ENCODE measurements around the gene MSRB1.
"Not testable (repeated sequence)": the region's sequence is repeated elsewhere in the genome, so short reads cannot be mapped to it uniquely, and the experiment has no call there.

MSRB1 gene

GRCh38 chr16:1915732-1916639 is 27.0 kb downstream of the MSRB1 start:
- DNase-seq, result no peak

GRCh38 chr16:1914988-1915387 is 28.0 kb downstream of the MSRB1 start:
- DNase-seq, result no peak

- DNase-seq, result no peak
These were observed 28.9 kb downstream of the MSRB1 start for GRCh38 chr16:1914084-1914608.

DNA sequence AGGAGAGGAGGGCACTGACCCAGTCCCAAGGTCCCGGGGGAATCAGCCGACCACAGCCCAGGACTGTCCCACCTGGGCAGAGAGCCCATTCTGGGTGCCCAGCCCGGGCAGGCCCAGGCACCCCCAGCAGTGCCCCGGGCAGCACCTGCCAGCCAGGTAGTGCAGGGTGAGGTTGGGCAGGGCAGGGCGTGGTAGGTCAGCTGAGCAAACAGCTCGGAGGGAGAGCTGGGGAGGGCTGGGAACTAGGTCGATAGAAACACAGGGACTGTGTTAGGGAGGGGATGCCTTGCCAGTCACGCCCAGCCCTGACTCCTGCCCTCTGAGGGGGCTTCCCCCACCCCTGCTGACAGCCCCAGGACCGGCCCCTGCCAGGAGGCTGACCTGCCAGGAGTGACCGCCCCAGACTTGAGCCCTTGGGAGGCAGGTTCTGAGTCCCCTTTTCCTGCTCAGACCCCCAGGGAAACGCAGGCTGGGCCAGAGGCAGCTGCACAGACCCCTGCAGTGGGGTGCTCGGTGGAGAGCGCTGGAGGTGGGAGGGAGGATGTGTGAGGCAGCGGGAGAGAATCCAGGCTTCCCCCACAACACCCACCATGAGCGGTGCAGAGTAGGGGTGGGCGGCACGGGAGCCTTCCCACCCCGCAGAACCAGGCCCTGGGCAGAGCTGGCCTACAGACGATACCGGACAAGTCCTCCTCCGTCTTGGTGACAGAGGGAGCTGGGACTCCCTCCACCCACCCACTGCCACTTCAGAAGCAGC is 29.5 kb downstream of the MSRB1 start:
- DNase-seq, result no peak

DNA sequence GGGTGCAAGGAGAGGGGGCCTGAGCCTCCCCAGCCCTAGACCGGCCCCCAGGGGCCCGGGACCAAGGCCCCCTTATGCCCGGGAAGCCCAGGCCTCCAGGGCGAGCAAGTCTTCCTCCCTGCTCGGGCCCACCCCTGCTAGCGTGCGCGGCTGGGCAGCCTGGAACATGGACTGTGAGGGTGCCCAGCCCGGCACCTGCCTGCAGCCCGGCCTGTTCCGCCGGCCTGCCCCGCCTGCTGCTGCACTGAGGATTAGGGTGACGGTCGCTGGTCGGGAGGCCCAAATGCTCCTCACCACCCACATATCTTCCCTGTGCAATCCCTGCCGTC is 30.8 kb downstream of the MSRB1 start:
- DNase-seq, result no peak

DNA sequence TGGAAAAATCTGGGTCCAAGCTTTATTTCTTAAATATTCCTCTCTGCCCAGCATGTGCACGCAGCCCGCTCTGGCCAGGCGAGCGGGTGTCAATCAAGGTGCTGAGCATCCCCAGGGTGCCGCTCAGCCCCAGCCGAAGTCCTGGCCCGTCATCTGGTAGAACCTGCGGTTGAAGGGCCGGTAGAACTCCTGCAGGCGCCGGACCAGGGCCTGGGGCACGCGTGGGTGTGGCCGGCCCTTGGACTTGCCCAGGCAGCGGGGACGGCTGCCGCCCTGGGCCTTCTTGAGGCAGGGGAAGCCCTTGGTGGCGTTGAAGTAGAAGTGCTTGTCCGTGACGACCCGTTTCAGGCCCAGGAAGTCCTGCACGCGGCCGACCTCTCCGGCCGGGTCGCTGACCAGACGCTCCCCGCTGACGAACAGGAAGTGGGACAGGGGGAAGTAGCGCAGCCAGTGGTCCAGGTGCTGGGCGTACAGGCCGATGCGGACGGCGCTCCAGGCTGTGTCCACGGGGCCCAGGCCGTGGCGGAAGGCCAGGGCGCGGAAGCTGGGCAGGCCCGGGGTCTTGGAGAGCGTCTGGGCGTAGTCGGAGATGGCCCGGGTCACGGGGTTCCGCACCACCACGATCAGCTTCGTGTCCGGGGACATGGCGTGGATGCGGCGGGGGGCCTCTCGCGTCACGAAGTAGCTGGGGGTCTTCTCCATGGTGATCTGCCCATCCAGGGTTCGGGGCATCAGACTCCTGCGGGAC is 31.4 kb downstream of the MSRB1 start:
- no peak for DNase-seq

DNA sequence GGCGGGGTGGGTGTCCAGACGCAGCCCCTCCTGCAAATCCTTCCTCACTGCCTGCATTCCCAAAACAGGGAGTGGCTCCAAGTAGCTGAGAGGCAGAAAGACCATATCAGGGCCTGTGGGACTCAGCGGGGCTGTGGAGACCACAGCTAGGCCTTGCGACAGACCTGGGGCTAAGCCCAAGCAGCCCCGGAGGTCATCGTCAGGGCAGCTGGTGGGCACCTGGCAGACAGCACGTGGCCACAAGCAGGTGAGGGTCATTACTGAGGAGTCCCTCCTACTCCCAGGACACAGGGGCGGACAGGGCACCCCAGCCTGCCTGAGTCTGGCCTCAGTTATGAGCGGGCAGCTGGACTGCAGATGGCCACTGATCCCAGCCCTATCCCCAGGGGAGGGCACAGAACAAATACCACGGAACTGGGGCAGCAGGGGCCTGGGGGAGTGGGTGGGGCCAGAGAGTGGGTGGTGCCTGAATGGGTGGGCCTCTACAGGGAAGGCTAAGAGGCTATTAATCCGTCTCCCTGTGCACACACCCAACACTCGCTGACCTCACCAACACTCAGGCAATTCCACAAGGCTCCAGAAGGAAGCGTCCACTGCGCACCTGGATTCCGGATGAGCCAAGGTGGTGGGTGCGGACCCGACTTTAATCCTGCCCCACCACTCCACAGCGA is 33.3 kb downstream of the MSRB1 start:
- DNase-seq, result no peak

DNA sequence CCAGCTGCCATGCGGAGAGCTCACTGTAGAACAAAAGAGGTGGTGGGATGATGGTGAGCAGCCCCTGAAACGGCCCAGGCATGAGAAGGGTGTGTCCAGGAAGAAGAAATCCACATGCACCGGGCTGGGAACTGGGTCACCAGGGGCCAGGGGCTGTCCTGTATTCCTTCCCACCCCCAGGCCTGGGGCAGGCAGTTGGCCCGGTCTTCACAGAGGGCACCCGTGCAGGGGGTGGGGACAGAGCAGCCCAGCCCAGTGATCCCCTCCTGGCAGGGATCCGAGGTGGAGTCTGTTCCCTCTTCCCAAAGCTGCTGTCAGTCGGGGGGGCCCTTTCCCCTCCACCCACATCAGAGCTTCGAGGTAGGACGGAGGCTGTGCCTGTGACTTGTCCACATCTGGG is 34.0 kb downstream of the MSRB1 start:
- DNase-seq, result no peak

DNA sequence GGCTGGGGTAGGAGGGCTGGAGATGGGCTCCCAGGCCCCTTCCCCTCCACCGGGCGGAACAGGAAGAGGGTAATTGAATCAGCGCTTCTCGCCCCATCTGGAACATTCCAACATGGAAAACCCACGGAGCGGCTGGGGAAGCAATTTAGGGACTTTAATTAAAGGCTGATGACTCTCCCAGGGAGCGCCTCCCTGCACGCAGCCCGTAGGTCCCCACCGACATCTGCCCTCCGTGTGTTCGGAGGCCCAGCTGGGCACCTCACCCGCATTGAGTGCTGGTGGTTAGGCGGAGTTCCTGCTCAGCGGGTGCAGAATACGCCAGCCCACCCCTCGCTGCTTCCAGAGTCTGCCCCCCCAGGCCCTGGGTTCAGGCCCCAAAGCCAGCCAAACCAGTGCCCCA is 34.8 kb downstream of the MSRB1 start:
- no peak for DNase-seq

DNA sequence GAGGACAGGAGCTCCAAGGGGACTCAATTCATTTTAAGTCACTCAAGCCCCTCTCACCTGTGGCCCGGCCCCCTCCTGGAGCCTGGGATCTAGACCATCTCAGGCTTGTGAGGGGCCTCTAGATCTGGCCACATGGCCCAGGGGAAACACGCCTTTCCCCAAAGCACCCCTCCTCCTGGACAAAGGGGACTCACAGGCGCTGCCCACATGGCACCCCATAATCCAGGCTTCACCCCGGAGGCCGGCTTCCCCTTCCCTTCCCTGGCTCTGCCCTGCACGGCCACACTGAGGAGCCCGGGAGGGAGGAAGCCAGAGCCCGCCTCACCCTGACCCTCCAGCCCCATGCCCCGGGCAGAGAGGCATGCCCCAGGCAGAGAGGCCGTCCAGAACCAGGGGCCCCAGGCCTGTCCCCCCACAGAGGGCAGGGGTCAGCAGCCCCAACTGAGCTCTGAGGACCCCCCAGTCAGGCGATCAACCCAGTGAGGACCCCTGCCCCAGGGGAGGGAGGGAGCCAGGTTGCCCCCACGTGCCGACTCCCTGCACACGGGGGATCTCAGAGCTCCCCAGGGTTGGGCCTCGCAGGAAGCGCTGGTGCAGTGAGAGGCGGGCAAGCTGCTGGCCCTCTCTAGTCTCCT is 35.7 kb downstream of the MSRB1 start:
- DNase-seq, result no peak

DNA sequence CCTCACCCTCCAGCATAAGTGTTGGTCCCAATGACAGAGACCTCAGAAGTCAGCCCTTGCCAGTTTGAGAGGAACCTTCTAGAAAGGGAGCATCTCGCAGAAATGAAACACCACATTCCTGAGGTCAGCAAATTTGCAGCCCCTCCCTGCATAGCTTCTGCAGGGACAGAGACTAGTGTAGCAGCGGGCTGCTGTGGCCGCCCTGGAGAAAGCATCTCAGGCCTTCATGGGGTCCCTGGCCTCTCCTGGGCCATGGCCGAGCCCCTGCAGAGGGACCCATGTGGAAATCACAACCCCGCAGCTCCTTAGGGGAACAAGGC is 36.2 kb downstream of the MSRB1 start:
- DNase-seq, result no peak

DNA sequence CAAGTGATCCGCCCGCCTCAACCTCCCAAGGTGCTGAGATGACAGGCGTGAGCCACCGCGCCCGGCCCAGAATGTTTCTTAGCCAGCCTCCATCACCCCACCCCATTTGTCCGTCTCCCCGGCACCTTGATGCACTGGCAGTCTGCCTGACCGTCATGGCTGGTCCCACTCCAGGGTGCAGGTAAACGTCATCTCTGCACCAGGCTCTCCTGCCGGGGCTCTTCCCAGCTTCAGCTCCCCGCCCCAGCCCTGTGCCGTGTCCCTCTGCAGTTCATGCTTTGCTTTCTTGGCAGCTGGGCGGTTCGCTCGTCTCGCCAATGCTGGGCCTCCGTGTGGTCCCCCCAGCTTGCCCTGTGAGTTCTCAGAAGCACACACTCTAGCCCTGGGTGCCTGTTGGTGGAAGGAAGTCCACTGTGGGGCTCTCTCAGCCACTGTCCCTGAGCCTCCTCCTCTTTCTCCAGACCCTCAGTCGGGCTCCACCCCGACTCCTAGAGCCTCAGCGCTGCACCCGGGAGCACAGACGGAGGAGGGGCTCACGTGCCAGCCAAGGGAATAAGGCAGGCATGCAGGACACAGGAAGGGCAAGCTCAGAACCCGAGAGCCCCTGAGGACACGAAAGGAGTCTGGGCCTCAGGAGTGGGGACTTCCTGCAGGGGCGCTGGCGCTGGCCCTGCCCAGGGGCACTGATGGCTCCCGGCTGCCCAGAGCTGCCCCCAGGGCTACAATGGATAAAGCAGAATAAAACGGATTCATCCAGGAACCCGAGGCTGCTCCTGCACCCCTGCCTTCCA is 36.7 kb downstream of the MSRB1 start:
- DNase-seq, result no peak

DNA sequence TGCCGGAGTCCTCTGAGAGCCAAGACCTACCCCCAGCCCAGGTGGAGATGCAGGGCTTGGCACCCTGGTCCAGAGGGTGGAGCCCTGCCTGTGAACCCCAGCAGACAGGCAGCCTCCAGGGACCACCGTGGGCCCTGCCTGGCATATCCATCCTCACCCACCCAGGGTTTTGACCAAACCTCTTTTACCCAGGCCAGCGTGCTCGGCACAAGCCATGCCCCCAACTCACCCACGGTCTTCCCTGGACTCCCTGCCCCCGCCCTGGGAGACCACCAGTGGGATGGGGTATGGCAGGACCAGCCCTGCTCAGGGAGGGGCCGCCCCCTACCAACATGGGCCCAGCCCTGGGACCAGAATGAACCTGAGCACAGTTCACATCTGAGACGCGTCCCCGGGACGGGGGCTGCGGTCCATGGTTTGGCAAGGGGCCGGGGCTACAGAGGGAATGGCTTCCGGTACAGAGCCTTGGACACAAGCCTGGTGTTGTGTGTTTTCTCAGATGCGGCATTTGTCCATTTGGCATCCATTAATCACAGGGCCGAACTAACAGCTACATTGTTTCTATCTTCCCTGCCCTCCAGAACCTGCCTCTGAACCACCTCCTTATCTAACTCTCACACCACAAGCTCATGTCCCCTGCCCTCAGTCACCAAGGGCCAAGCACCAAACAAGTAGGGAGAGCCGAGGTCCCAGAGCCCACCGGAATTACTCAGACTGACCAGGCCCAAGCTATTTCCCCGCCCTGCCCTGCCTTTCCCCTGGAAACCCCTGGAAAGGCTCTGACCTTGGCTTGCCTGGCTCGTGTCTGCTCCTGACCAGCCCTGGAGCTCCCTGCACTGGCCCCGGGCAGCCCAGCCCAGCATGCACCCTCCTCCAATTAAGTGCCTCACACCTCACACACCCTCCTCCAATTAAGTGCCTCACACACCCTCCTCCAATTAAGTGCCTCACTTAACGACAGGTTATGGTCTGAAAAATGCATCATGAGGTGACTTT is 38.9 kb downstream of the MSRB1 start:
- no peak for DNase-seq

DNA sequence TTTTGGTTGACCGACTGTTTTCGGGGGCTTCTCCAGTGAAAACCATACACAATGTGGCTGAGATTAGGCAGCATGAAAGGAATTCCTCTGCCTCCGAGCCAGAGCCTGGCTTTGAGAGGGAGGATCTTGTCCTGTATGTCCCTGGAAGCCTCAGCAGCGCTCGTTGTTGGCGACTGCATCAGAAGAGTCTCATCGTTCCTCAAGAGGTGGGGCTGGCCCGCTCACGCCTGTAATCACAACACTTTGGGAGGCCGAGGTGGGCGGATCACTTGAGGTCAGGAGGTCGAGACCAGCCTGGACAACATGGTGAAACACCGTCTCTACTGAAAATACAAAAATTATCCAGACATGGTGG is 39.8 kb downstream of the MSRB1 start:
- no peak for DNase-seq

DNA sequence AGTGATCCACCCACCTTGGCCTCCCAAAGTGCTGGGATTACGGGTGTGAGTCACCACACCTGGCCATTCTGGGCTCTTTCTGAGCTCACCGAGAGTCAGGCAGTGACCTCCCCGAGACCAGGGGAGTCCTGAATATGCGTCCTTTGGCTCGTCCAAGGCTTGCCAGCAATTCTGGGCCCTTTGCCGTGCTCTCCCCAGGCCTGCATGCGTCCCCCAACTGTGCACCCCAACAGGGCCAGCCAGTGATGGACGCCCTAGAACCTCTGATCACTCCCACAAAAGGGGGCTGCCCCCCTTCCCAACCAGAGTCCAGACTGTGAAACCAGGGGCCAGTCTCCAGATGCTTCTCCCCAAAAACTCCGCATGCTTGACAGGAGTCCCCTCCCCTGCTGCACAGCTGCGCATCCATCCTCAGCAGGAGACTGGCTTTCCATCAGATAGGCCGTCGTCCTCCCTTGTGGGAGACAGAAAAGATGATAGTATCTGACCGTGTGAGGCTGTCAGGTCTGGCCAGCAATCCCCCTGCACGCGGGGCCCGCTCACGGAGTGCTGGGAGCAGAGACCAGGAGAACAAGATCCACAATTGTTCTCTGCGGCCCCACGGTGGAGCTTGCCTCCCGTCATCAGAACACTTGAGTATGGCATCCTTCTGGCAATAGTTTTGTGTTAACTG is 40.3 kb downstream of the MSRB1 start:
- no peak for DNase-seq

- DNase-seq, result no peak
These were observed 42.6 kb downstream of the MSRB1 start for GRCh38 chr16:1900452-1900774.

- DNase-seq, result no peak
These were observed 43.2 kb downstream of the MSRB1 start for GRCh38 chr16:1899641-1900451.

DNA sequence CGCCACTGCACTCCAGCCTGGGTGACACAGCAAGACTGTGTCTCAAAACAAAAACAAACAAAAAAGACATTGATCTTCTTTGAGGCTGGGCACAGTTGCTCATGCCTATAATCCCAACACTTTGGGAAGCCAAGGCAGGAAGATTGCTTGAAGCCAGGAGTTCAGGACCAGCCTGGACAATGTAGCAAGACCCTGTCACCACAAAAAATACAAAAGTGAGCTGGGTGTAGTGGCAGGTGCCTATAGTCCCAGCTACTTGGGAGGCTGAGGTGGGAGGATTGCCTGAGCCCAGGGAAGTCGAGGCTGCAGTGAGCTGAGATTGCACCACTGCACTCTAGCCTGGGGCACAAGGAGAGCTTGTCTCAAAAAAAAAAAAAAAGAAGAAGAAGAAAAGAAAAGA is 45.3 kb downstream of the MSRB1 start:
- DNase-seq, result not testable (repeated sequence)

Data from CD4-positive, alpha-beta T cell treated with Interferon alpha-2 for 1 hour (primary cell).